Keratinocyte (primary cell): ENCODE results near the gene DNAJB5. TPM values are rescaled to one million over a fixed set of nuclear protein-coding genes. Genes with fewer than 3 reads are reported as not detected.

Source experiments
- DNase-seq: peaks from one replicate; pipeline ENCODE4 v3.0.0-alpha.2; 2011; ENCODE audit warnings: low read depth, missing footprints, low spot score
- FAIRE-seq: peaks from 2 replicates; lab custom pipeline; 2011; peaks lifted over from hg19 to GRCh38; lab: Jason Lieb, UNC
- H2AFZ ChIP-seq: 2 replicates; pipeline ENCODE4 v1.6.0; 2012; ENCODE audit warnings: low read length, control low read depth, inconsistent platforms; ENCODE audit not compliant: control insufficient read depth
- H3K27ac ChIP-seq: 2 replicates; pipeline ENCODE4 v1.5.1; 2011; ENCODE audit warnings: low read length; ENCODE audit not compliant: control insufficient read depth, insufficient read depth
- H3K27me3 ChIP-seq: 3 replicates; pipeline ENCODE4 v1.6.0; 2011; ENCODE audit warnings: low read length; ENCODE audit not compliant: control insufficient read depth, insufficient read depth; ENCODE audit errors: extremely low read depth
- H3K36me3 ChIP-seq, 2 experiments: 2 replicates in 1 of 2; 3 replicates in 1 of 2; pipeline ENCODE4 v1.5.1; 2011; ENCODE audit warnings: low read length in 2 of 2, mild to moderate bottlenecking in 1 of 2; ENCODE audit not compliant: control insufficient read depth in 2 of 2, insufficient read depth in 2 of 2; ENCODE audit errors: extremely low read depth in 1 of 2
- H3K4me1 ChIP-seq: 3 replicates; pipeline ENCODE4 v1.5.1; 2011; ENCODE audit warnings: low read length; ENCODE audit not compliant: control insufficient read depth, insufficient read depth; ENCODE audit errors: extremely low read depth
- H3K4me2 ChIP-seq: 3 replicates; pipeline ENCODE4 v1.6.0; 2011; ENCODE audit warnings: low read depth, low read length; ENCODE audit not compliant: control insufficient read depth, insufficient read depth; ENCODE audit errors: extremely low read depth
- H3K4me3 ChIP-seq, 3 experiments: fragments of 200-600 bp in 1 of 3; sonication (generic) in 1 of 3; 2 replicates in 2 of 3; 3 replicates in 1 of 3; pipeline ENCODE4 v1.5.1; 2011 to 2016; ENCODE audit warnings: low read length in 3 of 3, mild to moderate bottlenecking in 3 of 3, control low read depth in 2 of 3, inconsistent platforms in 1 of 3, low read depth in 1 of 3, mixed read lengths in 1 of 3, mixed run types in 1 of 3, moderate library complexity in 1 of 3; ENCODE audit not compliant: control insufficient read depth in 2 of 3, insufficient read depth in 2 of 3; ENCODE audit errors: extremely low read depth in 1 of 3
- H3K79me2 ChIP-seq: 2 replicates; pipeline ENCODE4 v1.6.0; 2012; ENCODE audit warnings: low read length; ENCODE audit not compliant: control insufficient read depth, insufficient read depth
- H3K9ac ChIP-seq: 3 replicates; pipeline ENCODE4 v1.6.0; 2011; ENCODE audit warnings: low read length; ENCODE audit not compliant: control insufficient read depth, insufficient read depth; ENCODE audit errors: extremely low read depth
- H3K9me1 ChIP-seq: 3 replicates; pipeline ENCODE4 v1.6.0; 2011; ENCODE audit warnings: low read length; ENCODE audit not compliant: control insufficient read depth, insufficient read depth; ENCODE audit errors: extremely low read depth
- H3K9me3 ChIP-seq: 2 replicates; pipeline ENCODE4 v1.5.1; 2012; ENCODE audit warnings: low read depth, low read length; ENCODE audit not compliant: control insufficient read depth
- H4K20me1 ChIP-seq: 3 replicates; pipeline ENCODE4 v1.6.0; 2011; ENCODE audit warnings: low read length; ENCODE audit not compliant: control insufficient read depth, insufficient read depth; ENCODE audit errors: extremely low read depth
- EZH2 ChIP-seq: IDR thresholded peaks from one replicate; pipeline ENCODE4 v1.6.1; 2012; ENCODE audit warnings: inconsistent platforms, mild to moderate bottlenecking, low read length, moderate library complexity
- dilution Hi-C: fragments of 300-500 bp; cut with MboI; formaldehyde crosslinking; loops from one replicate; pipeline ENCODE4 v1.7.0; 2020; ENCODE audit warnings: low sequenced_read_pairs; ENCODE audit not compliant: extremely low pct_ligation_motif_present
- polyA plus RNA-seq, 5 experiments: library from polyadenylated mRNA; depleted of rRNA in 3 of 5; stranded (reverse) in 3 of 5; stranded (forward) in 1 of 5; unstranded in 1 of 5; fragments of >200 nt; gene quantifications; 1 replicate in 1 of 5; 2 replicates in 3 of 5; 3 replicates in 1 of 5; pipeline versions ENCODE4 v1.2.1 to v1.2.3, GENCODE V29; 2011 to 2012; ENCODE audit warnings: missing spikeins in 2 of 5, low read depth in 1 of 5, low replicate concordance in 1 of 5
- TF ChIP-seq, protein P1 (sequence below), 3 experiments: IDR thresholded peaks in 1 of 3; conservative IDR thresholded peaks in 1 of 3; optimal IDR thresholded peaks in 1 of 3; 2 replicates in 2 of 3; 3 replicates in 1 of 3; pipeline versions ENCODE3 to v1.5.1; 2011; ENCODE audit warnings: low read length in 3 of 3, mild to moderate bottlenecking in 3 of 3, moderate library complexity in 2 of 3, control low read depth in 1 of 3, inconsistent platforms in 1 of 3; ENCODE audit not compliant: insufficient read depth in 2 of 3; ENCODE audit errors: extremely low read depth in 1 of 3

The DNAJB5 gene
- polyA plus RNA-seq, 1 donor (not counting 4 experiments of a cell fraction or from before 2014, with no cell fraction given) = 2.4 TPM

DNA sequence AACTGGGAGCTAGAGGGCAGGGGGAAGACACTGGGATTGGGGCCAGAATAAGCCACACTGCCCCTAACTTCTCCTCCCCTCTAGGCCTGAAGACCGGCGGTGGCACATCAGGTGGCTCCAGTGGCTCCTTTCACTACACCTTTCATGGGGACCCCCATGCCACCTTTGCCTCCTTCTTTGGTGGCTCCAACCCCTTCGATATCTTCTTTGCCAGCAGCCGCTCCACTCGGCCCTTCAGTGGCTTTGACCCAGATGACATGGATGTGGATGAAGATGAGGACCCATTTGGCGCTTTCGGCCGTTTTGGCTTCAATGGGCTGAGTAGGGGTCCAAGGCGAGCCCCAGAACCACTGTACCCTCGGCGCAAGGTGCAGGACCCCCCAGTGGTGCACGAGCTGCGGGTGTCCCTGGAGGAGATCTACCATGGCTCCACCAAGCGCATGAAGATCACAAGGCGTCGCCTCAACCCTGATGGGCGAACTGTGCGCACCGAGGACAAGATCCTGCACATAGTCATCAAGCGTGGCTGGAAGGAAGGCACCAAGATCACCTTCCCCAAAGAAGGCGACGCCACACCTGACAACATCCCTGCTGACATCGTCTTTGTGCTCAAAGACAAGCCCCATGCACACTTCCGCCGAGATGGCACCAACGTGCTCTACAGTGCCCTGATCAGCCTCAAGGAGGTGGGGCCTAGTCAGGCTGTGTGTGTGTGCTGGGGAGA is 6.8 kb downstream of the DNAJB5 start:
- H3K9me3 ChIP-seq = no peaks in the 10 kb centered on the region
- no peaks in the 10 kb centered on the region for H3K79me2 ChIP-seq
- no peak overlapping the region for H3K4me3 ChIP-seq
- H3K4me2 ChIP-seq = no peak overlapping the region
- H2AFZ ChIP-seq = no peak overlapping the region
- peaks cover 54% of the 10 kb centered on the region for H3K4me1 ChIP-seq
- TF ChIP-seq EZH2 = no peak
- FAIRE-seq (no peak), DNase-seq (no peak)
- dilution Hi-C loops = no loop called here
- H3K9ac ChIP-seq = no peak overlapping the region
- peaks cover 6 to 13% of the 10 kb centered on the region in 2 experiments for H3K36me3 ChIP-seq
- H3K27me3 ChIP-seq = no peaks in the 10 kb centered on the region
- H4K20me1 ChIP-seq = no peaks in the 10 kb centered on the region
- no peaks in the 10 kb centered on the region for H3K9me1 ChIP-seq
- no peak overlapping the region for H3K27ac ChIP-seq

GRCh38 chr9:34996905-34997279 is 7.3 kb downstream of the DNAJB5 start:
- no peaks in the 10 kb centered on the region for H3K27me3 ChIP-seq
- TF ChIP-seq, protein P1, sequence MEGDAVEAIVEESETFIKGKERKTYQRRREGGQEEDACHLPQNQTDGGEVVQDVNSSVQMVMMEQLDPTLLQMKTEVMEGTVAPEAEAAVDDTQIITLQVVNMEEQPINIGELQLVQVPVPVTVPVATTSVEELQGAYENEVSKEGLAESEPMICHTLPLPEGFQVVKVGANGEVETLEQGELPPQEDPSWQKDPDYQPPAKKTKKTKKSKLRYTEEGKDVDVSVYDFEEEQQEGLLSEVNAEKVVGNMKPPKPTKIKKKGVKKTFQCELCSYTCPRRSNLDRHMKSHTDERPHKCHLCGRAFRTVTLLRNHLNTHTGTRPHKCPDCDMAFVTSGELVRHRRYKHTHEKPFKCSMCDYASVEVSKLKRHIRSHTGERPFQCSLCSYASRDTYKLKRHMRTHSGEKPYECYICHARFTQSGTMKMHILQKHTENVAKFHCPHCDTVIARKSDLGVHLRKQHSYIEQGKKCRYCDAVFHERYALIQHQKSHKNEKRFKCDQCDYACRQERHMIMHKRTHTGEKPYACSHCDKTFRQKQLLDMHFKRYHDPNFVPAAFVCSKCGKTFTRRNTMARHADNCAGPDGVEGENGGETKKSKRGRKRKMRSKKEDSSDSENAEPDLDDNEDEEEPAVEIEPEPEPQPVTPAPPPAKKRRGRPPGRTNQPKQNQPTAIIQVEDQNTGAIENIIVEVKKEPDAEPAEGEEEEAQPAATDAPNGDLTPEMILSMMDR (optimal IDR thresholded peaks at IDR 0.05 in 1 of 3, IDR thresholded peaks at IDR 0.05 in 1 of 3, conservative IDR thresholded peaks at IDR 0.05 in 1 of 3; ENCODE audit: extremely low read depth in 1 of 3, insufficient read depth in 2 of 3, low read length in 3 of 3) = no peak
- no peak for TF ChIP-seq EZH2
- H3K36me3 ChIP-seq = peaks cover 6 to 13% of the 10 kb centered on the region in 2 experiments
- DNase-seq = no peak
- peaks cover 56% of the 10 kb centered on the region for H3K4me1 ChIP-seq
- no peaks in the 10 kb centered on the region for H3K79me2 ChIP-seq
- no peak overlapping the region for H3K4me2 ChIP-seq
- no peaks in the 10 kb centered on the region for H3K9me3 ChIP-seq
- H2AFZ ChIP-seq = no peak overlapping the region
- H3K9ac ChIP-seq = no peak overlapping the region
- no peak overlapping the region for H3K4me3 ChIP-seq
- H3K27ac ChIP-seq = no peak overlapping the region
- no peaks in the 10 kb centered on the region for H3K9me1 ChIP-seq
- dilution Hi-C loops = no loop called here
- no peak for FAIRE-seq
- no peaks in the 10 kb centered on the region for H4K20me1 ChIP-seq

- TF ChIP-seq, protein P1 (optimal IDR thresholded peaks at IDR 0.05 in 1 of 3, IDR thresholded peaks at IDR 0.05 in 1 of 3, conservative IDR thresholded peaks at IDR 0.05 in 1 of 3; ENCODE audit: extremely low read depth in 1 of 3, insufficient read depth in 2 of 3, low read length in 3 of 3) = no peak
- TF ChIP-seq EZH2 = no peak
- Histone ChIP-seq H3K4me2 (no peak overlapping the region), H3K79me2 (no peaks in the 10 kb centered on the region), H2AFZ (no peak overlapping the region), H3K27ac (no peak overlapping the region), H3K9me3 (no peaks in the 10 kb centered on the region), H3K4me3 (no peak overlapping the region), H3K27me3 (no peaks in the 10 kb centered on the region), H3K36me3 (peaks cover 6 to 13% of the 10 kb centered on the region in 2 experiments), H3K9me1 (no peaks in the 10 kb centered on the region), H4K20me1 (no peaks in the 10 kb centered on the region), H3K4me1 (peaks cover 56% of the 10 kb centered on the region), H3K9ac (no peak overlapping the region)
- no peak for DNase-seq
- no peak for FAIRE-seq
- dilution Hi-C loops = no loop called here
Observed at GRCh38 chr9:34997379-34997781, 7.8 kb downstream of the DNAJB5 start.
